VCaP (cell line): ENCODE data around the gene KCNAB2.
A peak's percentile ranks its signal among the peaks of the same experiment; 100 is the strongest.

ENCODE experiments used
- H3K27ac ChIP-seq: fragments of 450-650 bp; 2 replicates; pipeline ENCODE4 v1.5.1; 2017
- CTCF ChIP-seq: fragments of 450-650 bp; conservative IDR thresholded peaks from 2 replicates; pipeline ENCODE4 v1.5.1; 2017; ENCODE audit warnings: mild to moderate bottlenecking, moderate library complexity

The KCNAB2 gene

GRCh38 chr1:6034750-6035096 is 11.0 kb upstream of the KCNAB2 start:
- no peak overlapping the region for H3K27ac ChIP-seq
- TF ChIP-seq CTCF, result peak; percentile 48; the same call in 1 of the 2 replicates

GRCh38 chr1:6035303-6035702 is 10.4 kb upstream of the KCNAB2 start:
- TF ChIP-seq CTCF, result no peak

GRCh38 chr1:6035719-6036118 is 10.0 kb upstream of the KCNAB2 start:
- H3K27ac ChIP-seq, result no peak overlapping the region
- TF ChIP-seq CTCF, result peak; percentile 53

More at GRCh38 chr1:6035303-6035702, 10.4 kb upstream of the KCNAB2 start:
- no peak overlapping the region for H3K27ac ChIP-seq

GRCh38 chr1:6037338-6037762 is 8.3 kb upstream of the KCNAB2 start:
- H3K27ac ChIP-seq, result no peak overlapping the region
- no peak for TF ChIP-seq CTCF

GRCh38 chr1:6038603-6039002 is 7.1 kb upstream of the KCNAB2 start:
- TF ChIP-seq CTCF, result no peak
- no peak overlapping the region for H3K27ac ChIP-seq

GRCh38 chr1:6039031-6039430 is 6.7 kb upstream of the KCNAB2 start:
- no peak overlapping the region for H3K27ac ChIP-seq
- TF ChIP-seq CTCF, result no peak

GRCh38 chr1:6040444-6040843 is 5.2 kb upstream of the KCNAB2 start:
- no peak for TF ChIP-seq CTCF
- no peak overlapping the region for H3K27ac ChIP-seq

GRCh38 chr1:6040861-6041415 is 4.8 kb upstream of the KCNAB2 start:
- no peak for TF ChIP-seq CTCF
- no peak overlapping the region for H3K27ac ChIP-seq
